SK-N-MC (cell line): ENCODE results near the gene SP1.

ENCODE experiments used
- EZH2 ChIP-seq: fragments of 200-600 bp; sonication (generic); IDR thresholded peaks from one replicate; pipeline ENCODE4 v1.6.1; 2017; ENCODE audit warnings: antibody characterized with exemption
- POLR2AphosphoS5 ChIP-seq: IDR thresholded peaks from 2 replicates; pipeline ENCODE4 v1.6.1; 2012; ENCODE audit warnings: mild to moderate bottlenecking, low read depth, low read length, borderline replicate concordance

- TF ChIP-seq POLR2AphosphoS5 (no peak), EZH2 (no peak)
Observed at GRCh38 chr12:53334822-53335221, 45.2 kb upstream of the SP1 start.
